Parathyroid adenoma (tissue), 2 donors: ENCODE data around the gene IGDCC3.
A peak's percentile ranks its signal among the peaks of the same experiment; 100 is the strongest.

ENCODE experiments used
- H2AFZ ChIP-seq: fragments of 300-600 bp; sonication (generic); one replicate; pipeline ENCODE4 v1.7.0; 2017; ENCODE audit warnings: antibody characterized with exemption, mild to moderate bottlenecking
- H3K27ac ChIP-seq: fragments of 300-600 bp; sonication (generic); one replicate; pipeline ENCODE4 v1.7.0; 2017
- H3K27me3 ChIP-seq: fragments of 300-600 bp; sonication (generic); one replicate; pipeline ENCODE4 v1.7.0; 2017; ENCODE audit warnings: low read length; ENCODE audit not compliant: control insufficient read depth, insufficient read depth
- H3K36me3 ChIP-seq: fragments of 300-600 bp; sonication (generic); one replicate; pipeline ENCODE4 v1.7.0; 2017; ENCODE audit warnings: low read length; ENCODE audit not compliant: control insufficient read depth, insufficient read depth
- H3K4me1 ChIP-seq: fragments of 300-600 bp; sonication (generic); one replicate; pipeline ENCODE4 v1.7.0; 2017; ENCODE audit warnings: control low read depth
- H3K4me2 ChIP-seq: fragments of 300-600 bp; sonication (generic); one replicate; pipeline ENCODE4 v1.7.0; 2017; ENCODE audit warnings: low read length
- H3K4me3 ChIP-seq: fragments of 300-600 bp; sonication (generic); one replicate; pipeline ENCODE4 v1.7.0; 2017; ENCODE audit warnings: low read depth, low read length
- H3K79me2 ChIP-seq: fragments of 300-600 bp; sonication (generic); one replicate; pipeline ENCODE4 v1.7.0; 2017; ENCODE audit warnings: control low read depth
- H3K9ac ChIP-seq: fragments of 300-600 bp; sonication (generic); one replicate; pipeline ENCODE4 v1.7.0; 2017; ENCODE audit warnings: mild to moderate bottlenecking
- H3K9me3 ChIP-seq: fragments of 300-600 bp; sonication (generic); one replicate; pipeline ENCODE4 v1.7.0; 2017; ENCODE audit warnings: low read length; ENCODE audit not compliant: control insufficient read depth
- TF ChIP-seq, protein P1 (sequence below): fragments of 300-600 bp; sonication (generic); IDR thresholded peaks from one replicate; pipeline ENCODE4 v1.7.0; 2017; ENCODE audit warnings: antibody characterized with exemption, mild to moderate bottlenecking
- donor health status: primary hyperparathyroidism.

The IGDCC3 gene

DNA sequence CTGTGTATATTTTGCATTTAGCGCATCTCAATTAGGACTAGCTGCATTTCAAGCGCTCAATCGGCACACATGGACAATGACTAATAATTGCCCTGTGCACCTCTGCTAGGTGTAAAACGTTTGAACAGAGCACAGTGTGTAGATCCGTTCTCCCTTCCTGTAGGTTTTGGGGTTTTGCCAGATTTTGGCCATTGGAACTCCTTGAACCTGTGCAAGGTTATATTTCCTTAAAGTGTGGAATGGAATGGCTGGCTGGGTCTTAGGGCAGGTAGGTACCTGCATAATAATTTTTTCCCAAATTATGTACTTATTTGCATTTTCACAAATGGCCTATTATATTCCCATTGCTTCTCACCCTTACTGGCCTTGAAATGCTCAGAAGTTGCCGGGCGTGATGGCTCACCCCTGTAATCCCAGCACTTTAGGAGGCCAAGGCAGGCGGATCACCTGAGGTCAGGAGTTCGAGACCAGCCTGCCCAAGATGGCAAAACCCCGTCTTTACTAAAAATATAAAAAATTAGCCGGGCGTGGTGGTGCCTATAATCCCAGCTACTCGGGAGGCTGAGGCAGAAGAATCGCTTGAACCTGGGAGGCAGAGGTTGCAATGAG is 72.5 kb downstream of the IGDCC3 start:
- Histone ChIP-seq H3K9me3 (no peaks in the 10 kb centered on the region), H3K27ac (peak overlapping the region; percentile 92), H3K36me3 (no peaks in the 10 kb centered on the region), H3K4me2 (peak overlapping the region; percentile 72), H2AFZ (peak overlapping the region; percentile 10), H3K27me3 (no peaks in the 10 kb centered on the region), H3K9ac (no peak overlapping the region), H3K4me3 (peak overlapping the region; percentile 71), H3K79me2 (no peaks in the 10 kb centered on the region), H3K4me1 (no peaks in the 10 kb centered on the region)
- TF ChIP-seq, protein P1, sequence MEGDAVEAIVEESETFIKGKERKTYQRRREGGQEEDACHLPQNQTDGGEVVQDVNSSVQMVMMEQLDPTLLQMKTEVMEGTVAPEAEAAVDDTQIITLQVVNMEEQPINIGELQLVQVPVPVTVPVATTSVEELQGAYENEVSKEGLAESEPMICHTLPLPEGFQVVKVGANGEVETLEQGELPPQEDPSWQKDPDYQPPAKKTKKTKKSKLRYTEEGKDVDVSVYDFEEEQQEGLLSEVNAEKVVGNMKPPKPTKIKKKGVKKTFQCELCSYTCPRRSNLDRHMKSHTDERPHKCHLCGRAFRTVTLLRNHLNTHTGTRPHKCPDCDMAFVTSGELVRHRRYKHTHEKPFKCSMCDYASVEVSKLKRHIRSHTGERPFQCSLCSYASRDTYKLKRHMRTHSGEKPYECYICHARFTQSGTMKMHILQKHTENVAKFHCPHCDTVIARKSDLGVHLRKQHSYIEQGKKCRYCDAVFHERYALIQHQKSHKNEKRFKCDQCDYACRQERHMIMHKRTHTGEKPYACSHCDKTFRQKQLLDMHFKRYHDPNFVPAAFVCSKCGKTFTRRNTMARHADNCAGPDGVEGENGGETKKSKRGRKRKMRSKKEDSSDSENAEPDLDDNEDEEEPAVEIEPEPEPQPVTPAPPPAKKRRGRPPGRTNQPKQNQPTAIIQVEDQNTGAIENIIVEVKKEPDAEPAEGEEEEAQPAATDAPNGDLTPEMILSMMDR, result no peak

DNA sequence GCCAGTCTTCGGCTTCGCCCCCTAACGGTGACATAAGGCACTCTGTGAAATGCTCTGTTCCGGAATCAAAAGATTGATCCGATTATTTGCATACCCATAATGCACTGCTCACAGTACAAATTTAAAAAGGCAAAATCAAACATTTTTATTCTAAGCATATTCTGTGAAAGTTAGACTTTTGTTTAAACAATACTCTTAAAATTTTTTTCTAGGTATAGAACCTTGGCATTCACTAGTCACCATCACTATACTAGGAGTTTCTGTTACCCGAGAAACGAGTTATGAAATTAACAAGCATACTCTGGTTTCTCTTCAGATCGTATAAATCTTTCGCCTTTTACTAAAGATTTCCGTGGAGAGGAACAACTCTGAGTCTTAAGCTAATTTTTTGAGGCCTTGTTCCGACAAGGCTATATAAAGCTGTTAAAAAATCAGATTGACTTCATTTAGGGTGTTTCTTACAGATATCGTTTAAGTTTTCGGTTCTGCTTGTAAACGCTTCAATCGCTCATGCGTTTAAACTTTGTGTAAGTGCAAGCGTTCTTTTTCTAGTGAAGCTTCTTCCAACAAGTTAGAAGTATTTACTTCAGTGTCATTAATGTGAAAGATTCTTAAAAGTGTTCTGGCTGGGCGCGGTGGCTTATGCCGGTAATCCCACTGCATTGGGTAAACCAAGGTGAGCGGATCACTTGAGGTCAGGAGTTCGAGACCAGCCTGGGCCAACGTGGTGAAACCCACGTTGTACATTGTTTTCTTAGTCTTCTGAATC is 73.2 kb downstream of the IGDCC3 start, which contains the start of gene RNU5B-1:
TSS of gene RNU5B-1 (plus strand) at position 297 of the 769 bp plus-strand sequence.
- TF ChIP-seq, protein P1, result peak; percentile 76
- H3K79me2 ChIP-seq, result no peaks in the 10 kb centered on the region

DNA sequence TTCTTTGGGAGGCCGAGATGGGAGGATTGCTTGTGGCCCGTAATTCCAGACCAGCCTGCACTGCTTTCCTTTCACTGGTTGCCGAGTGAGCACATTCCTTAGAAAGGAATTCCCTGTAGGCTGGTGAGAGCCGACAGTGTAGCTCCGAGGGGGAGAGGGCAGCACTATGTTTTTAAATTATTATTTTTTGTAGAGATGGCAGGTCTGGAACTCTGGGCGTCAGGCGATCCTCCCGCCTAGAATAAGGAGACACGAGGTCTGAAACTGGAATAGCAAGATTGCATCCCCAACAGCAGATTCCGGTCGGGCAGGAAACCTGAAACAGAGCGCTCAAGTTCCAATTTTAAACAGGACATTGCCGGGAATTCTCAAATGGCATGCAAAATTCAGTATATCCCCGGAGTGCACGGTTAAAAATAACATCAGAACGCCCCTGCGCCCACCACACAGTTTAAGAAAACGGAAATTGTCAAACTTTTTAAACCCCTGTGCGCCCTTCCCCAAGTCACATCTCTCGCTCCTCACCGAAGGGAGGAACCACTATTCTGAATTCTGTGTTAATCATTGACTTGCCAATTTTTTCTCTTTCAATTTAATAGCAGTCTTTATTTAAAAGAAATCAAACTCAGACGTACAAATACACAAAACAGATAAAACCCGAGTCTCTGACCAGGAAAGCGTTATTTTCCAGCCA is 74.0 kb downstream of the IGDCC3 start:
- no peak overlapping the region for H3K9ac ChIP-seq
- peak overlapping the region; percentile 80 for H2AFZ ChIP-seq
- H3K27me3 ChIP-seq, result no peaks in the 10 kb centered on the region
- H3K27ac ChIP-seq, result peak overlapping the region; percentile 92
- H3K36me3 ChIP-seq, result no peaks in the 10 kb centered on the region
- no peaks in the 10 kb centered on the region for H3K4me1 ChIP-seq
- H3K9me3 ChIP-seq, result no peaks in the 10 kb centered on the region
- peak overlapping the region; percentile 72 for H3K4me2 ChIP-seq
- no peaks in the 10 kb centered on the region for H3K79me2 ChIP-seq
- TF ChIP-seq, protein P1, result no peak
- H3K4me3 ChIP-seq, result peak overlapping the region; percentile 71

More for the DNA sequence above, 73.2 kb downstream of the IGDCC3 start, which contains the start of gene RNU5B-1:
- Histone ChIP-seq H3K27me3 (no peaks in the 10 kb centered on the region), H3K27ac (peak within 1 kb of the TSS; percentile 92), H3K9me3 (no peaks in the 10 kb centered on the region), H3K36me3 (no peaks in the 10 kb centered on the region), H3K4me2 (peak within 1 kb of the TSS; percentile 72), H3K4me3 (peak within 1 kb of the TSS; percentile 71), H3K9ac (no peak within 1 kb of the TSS), H2AFZ (peak within 1 kb of the TSS; percentile 80), H3K4me1 (no peaks in the 10 kb centered on the region)

DNA sequence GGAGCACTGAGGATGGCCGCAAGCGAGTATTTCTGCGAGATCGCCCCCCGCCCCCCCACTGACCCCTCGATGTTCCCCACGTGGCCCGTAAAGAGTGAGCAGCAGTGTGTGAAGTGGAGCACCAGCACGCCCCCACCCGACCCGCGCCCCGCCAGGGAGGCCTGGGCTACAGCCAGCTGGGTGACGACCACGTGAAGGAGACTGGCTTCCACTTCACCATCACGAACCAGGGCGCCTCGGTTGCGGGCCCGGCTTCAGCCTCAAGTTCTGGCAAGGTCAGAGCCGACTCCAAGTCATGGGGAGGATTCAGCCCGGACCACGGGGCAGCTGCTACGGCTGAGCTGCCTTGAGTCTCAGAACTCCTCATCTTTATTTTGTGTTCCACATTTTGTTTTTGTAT is 75.7 kb downstream of the IGDCC3 start:
- no peaks in the 10 kb centered on the region for H3K27me3 ChIP-seq
- H2AFZ ChIP-seq, result peak overlapping the region; percentile 51
- no peaks in the 10 kb centered on the region for H3K79me2 ChIP-seq
- no peak overlapping the region for H3K4me3 ChIP-seq
- H3K4me1 ChIP-seq, result no peaks in the 10 kb centered on the region
- H3K4me2 ChIP-seq, result no peak overlapping the region
- no peak overlapping the region for H3K27ac ChIP-seq
- TF ChIP-seq, protein P1, result no peak
- no peaks in the 10 kb centered on the region for H3K9me3 ChIP-seq
- no peaks in the 10 kb centered on the region for H3K36me3 ChIP-seq
- H3K9ac ChIP-seq, result no peak overlapping the region
